Natural killer cell (primary cell): ENCODE data around the gene ZMYM1. TPM values are rescaled to one million over a fixed set of nuclear protein-coding genes. Genes with fewer than 3 reads are reported as not detected.
"Not testable (repeated sequence)": the region's sequence is repeated elsewhere in the genome, so short reads cannot be mapped to it uniquely, and the experiment has no call there.

Experiments
- ATAC-seq, 3 donors: fragments of 150-1000 bp in 2 of 3; fragments of 200-7000 bp in 1 of 3; cut with Tn5 transposase; 1 replicate in 1 of 3; 2 replicates in 2 of 3; pipeline ENCODE4 v1.10.0; 2021; ENCODE audit warnings: mild to moderate bottlenecking in 2 of 3, moderate library complexity in 2 of 3
- DNase-seq, 2 donors: peaks; one replicate each; pipeline versions ENCODE4 v3.0.0 to v3.0.0-alpha.2; 2013 to 2021; ENCODE audit warnings: mixed read lengths in 1 of 2
- H3K27ac ChIP-seq: one replicate; pipeline ENCODE4 v1.5.1; 2013; ENCODE audit warnings: mild to moderate bottlenecking, low read length
- H3K27me3 ChIP-seq: one replicate; pipeline ENCODE4 v1.6.1; 2013; ENCODE audit warnings: low read length; ENCODE audit not compliant: control insufficient read depth, insufficient read depth
- H3K36me3 ChIP-seq: one replicate; pipeline ENCODE4 v1.6.1; 2013; ENCODE audit warnings: low read length; ENCODE audit not compliant: control insufficient read depth, insufficient read depth
- H3K4me1 ChIP-seq: one replicate; pipeline ENCODE4 v1.6.1; 2013; ENCODE audit warnings: low read length; ENCODE audit not compliant: control insufficient read depth, insufficient read depth
- H3K4me3 ChIP-seq: one replicate; pipeline ENCODE4 v1.5.1; 2013; ENCODE audit warnings: low read length
- H3K9me3 ChIP-seq: one replicate; pipeline ENCODE4 v1.6.1; 2013; ENCODE audit warnings: low read length; ENCODE audit not compliant: control insufficient read depth, insufficient read depth
- H3K27ac Mint-ChIP-seq, 2 donors: one replicate each; pipeline ENCODE4 v1.8.0; 2022; ENCODE audit warnings: mild to moderate bottlenecking in 2 of 2, mixed read lengths in 2 of 2, moderate library complexity in 1 of 2
- H3K27me3 Mint-ChIP-seq, 2 donors: one replicate each; pipeline ENCODE4 v1.8.0; 2022; ENCODE audit warnings: low read depth in 2 of 2, mixed read lengths in 2 of 2
- H3K36me3 Mint-ChIP-seq: one replicate; pipeline ENCODE4 v1.8.0; 2022; ENCODE audit warnings: mixed read lengths
- H3K4me1 Mint-ChIP-seq, 2 donors: one replicate each; pipeline ENCODE4 v1.8.0; 2022; ENCODE audit warnings: mixed read lengths in 2 of 2
- H3K4me3 Mint-ChIP-seq: one replicate; pipeline ENCODE4 v1.8.0; 2022; ENCODE audit warnings: mild to moderate bottlenecking, moderate library complexity, mixed read lengths
- H3K9me3 Mint-ChIP-seq, 2 donors: one replicate each; pipeline ENCODE4 v1.8.0; 2022; ENCODE audit warnings: mixed read lengths in 2 of 2
- WGBS: methylation state at CpG from one replicate; pipeline ENCODE4 v1.1.7; 2013; ENCODE audit warnings: missing lambda C conversion rate; ENCODE audit not compliant: insufficient coverage; 5-methylcytosine and 5-hydroxymethylcytosine counted together
- intact Hi-C: fragments of 100-400 bp; cut with micrococcal nuclease; formaldehyde crosslinking; loops from one replicate; pipeline ENCODE4 v1.14.2; 2022
- total RNA-seq, 4 donors: library from RNA; stranded (reverse); fragments of 120-200 nt in 1 of 4; gene quantifications; one replicate each; pipeline versions ENCODE4 v1.2.3 to v1.2.4, GENCODE V29; 2013 to 2022
- TF ChIP-seq, protein P1 (sequence below): fragments of 200-600 bp; IDR thresholded peaks from one replicate; pipeline ENCODE4 v1.8.0; 2022; ENCODE audit warnings: antibody characterized with exemption

The ZMYM1 gene
- total RNA-seq, 3 donors from 2014 or later (not counting 1 experiment from before 2014, with no cell fraction given) = 15.0 to 19.1 (median 19.1) TPM

DNA sequence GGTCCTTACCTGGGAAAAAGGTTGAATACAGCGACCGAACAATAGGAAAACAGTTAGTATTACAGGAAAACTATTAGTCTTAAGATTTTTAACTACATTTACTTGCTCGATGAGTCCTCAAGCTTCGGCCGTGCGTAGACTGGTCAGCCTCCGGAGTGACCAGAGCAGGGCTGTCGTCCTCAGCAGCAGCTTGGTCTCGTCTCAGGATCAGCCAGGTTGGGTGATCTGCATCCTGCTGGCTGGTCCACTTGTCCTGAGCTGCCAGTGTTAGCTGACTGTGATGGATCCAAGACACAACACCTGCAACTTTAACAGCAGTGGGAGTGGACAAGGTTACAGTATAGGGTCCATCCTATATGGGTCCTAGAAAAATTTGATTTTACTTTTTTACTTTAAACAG, 63.5 kb downstream of the ZMYM1 start:
- intact Hi-C loops, ATAC-seq, H3K9me3 Mint-ChIP-seq, H3K27ac Mint-ChIP-seq, DNase-seq, H3K36me3 Mint-ChIP-seq, H3K4me1 ChIP-seq, H3K27me3 ChIP-seq, H3K4me3 ChIP-seq, H3K27me3 Mint-ChIP-seq, H3K4me3 Mint-ChIP-seq, H3K36me3 ChIP-seq, H3K9me3 ChIP-seq, H3K27ac ChIP-seq: not testable (repeated sequence)
- peaks cover 12% of the 10 kb centered on the region in 2 donors for H3K4me1 Mint-ChIP-seq
- WGBS = 95% methylated on average over 9 of the region's 9 CpGs

DNA sequence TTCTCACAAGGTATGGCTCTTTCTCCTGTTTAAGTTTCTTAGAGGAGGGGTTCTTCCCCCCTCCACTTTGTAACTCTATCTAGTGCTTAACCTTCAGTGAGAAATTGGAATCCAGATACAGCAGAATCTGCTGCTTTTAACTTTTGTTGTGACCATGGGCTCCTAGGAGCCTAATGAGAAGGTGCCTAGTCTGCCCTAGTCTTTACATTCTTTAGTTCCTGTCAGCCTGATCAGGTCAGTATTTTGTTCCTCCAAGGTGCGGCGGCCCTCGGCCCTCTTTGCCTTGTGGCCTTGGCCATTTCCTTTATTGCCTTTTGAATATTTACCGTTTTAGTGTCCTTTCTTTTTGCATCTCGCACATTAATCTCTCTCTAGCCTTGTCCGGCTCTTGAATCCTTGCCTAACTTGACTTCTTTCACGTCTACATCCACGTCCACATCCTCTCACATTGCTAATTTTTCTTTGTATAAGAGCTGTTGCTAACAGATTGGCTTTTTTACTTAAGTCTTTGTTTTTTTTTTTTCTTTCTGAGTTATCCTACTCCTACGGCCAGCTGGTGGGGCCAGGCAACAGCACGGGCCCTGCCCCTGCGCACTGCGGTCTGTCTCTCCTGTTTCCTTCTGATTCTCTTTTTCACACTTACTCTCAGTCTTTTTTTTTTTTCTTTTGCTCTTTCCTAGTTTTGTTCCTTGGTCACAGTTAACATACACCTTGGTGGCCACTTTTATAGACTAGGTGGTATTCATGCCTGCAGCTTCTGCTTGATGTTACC, 64.7 kb downstream of the ZMYM1 start:
- no peak overlapping the region for H3K27ac Mint-ChIP-seq
- ATAC-seq = no peak
- H3K4me3 Mint-ChIP-seq = no peak overlapping the region
- no peaks in the 10 kb centered on the region for H3K36me3 ChIP-seq
- H3K27me3 ChIP-seq = no peaks in the 10 kb centered on the region
- no peaks in the 10 kb centered on the region for H3K9me3 ChIP-seq
- peaks cover 12% of the 10 kb centered on the region in 2 donors for H3K4me1 Mint-ChIP-seq
- no peaks in the 10 kb centered on the region for H3K36me3 Mint-ChIP-seq
- H3K27me3 Mint-ChIP-seq = no peaks in the 10 kb centered on the region
- H3K4me1 ChIP-seq = peaks cover 5% of the 10 kb centered on the region
- no peaks in the 10 kb centered on the region for H3K9me3 Mint-ChIP-seq
- 95% methylated on average over 12 of the region's 12 CpGs for WGBS
- TF ChIP-seq, protein P1, sequence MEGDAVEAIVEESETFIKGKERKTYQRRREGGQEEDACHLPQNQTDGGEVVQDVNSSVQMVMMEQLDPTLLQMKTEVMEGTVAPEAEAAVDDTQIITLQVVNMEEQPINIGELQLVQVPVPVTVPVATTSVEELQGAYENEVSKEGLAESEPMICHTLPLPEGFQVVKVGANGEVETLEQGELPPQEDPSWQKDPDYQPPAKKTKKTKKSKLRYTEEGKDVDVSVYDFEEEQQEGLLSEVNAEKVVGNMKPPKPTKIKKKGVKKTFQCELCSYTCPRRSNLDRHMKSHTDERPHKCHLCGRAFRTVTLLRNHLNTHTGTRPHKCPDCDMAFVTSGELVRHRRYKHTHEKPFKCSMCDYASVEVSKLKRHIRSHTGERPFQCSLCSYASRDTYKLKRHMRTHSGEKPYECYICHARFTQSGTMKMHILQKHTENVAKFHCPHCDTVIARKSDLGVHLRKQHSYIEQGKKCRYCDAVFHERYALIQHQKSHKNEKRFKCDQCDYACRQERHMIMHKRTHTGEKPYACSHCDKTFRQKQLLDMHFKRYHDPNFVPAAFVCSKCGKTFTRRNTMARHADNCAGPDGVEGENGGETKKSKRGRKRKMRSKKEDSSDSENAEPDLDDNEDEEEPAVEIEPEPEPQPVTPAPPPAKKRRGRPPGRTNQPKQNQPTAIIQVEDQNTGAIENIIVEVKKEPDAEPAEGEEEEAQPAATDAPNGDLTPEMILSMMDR = no peak
- no peak overlapping the region for H3K27ac ChIP-seq
- DNase-seq = no peak
- no peak overlapping the region for H3K4me3 ChIP-seq
- intact Hi-C loops = no loop called here

DNA sequence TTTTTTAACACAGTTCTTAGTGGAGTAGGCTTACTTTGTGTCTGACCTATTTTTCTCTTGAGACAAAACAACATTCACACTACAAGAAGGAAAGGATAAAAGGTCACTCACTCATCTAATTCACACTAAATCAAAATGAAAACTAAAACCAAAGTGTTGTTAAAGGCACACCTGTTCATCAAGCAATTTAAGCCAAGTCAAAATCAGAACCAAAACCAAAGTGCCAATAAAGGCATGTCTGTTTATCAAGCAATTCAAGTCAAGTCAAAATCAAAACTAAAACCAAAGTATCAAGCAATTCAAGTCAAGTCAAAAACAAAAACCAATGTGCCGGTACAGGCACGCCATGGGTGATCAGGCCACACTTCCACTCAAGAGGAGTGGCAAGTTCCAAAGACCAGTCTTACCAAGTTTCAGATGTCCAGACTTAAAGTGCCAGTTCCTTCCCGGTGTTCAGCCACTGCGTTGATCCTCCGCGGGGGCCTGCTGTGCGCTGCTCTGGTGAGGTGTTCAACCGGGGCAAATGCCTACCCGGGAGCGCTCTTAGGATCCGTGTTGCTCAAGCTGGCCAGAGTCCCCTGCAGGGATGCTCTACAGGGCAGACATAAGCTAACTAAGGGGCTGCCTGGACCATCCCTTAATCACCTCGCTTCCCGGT, 66.8 kb downstream of the ZMYM1 start:
- not testable (repeated sequence) for H3K27ac ChIP-seq
- peak overlapping the region; percentile 57 to 70 for H3K27ac Mint-ChIP-seq

DNA sequence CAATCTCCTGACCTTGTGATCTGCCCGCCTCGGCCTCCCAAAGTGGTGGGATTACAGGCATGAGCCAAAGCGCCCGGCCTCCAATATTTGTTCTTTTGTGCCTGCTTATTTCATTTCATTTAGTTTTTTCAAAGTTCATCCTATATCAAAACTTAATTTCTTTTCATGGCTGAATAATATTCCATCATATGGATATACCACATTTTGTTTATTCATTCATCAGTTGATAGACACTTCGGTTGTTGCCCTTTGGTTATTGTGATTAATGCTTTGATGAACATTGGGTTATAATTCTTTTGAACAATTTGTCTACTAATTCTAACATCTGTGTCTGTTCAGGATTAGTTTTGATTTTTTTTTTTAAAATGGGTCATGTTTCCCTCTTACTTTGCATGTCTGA, 72.0 kb downstream of the ZMYM1 start:
- Histone ChIP-seq H3K27ac (no peak overlapping the region), H3K27me3 (no peaks in the 10 kb centered on the region), H3K4me3 (no peak overlapping the region), H3K4me1 (peaks cover 3% of the 10 kb centered on the region), H3K9me3 (no peaks in the 10 kb centered on the region), H3K36me3 (no peaks in the 10 kb centered on the region)
- 93% methylated on average over 4 of the region's 5 CpGs for WGBS
- Mint-ChIP-seq H3K4me1 (peaks cover 4 to 5% of the 10 kb centered on the region in 2 donors), H3K27me3 (no peaks in the 10 kb centered on the region), H3K36me3 (no peaks in the 10 kb centered on the region), H3K27ac (no peak overlapping the region), H3K4me3 (no peak overlapping the region), H3K9me3 (no peaks in the 10 kb centered on the region)
- intact Hi-C loops = no loop called here
- DNase-seq = no peak
- ATAC-seq = no peak
- TF ChIP-seq, protein P1 = no peak

More for the DNA sequence above, 66.8 kb downstream of the ZMYM1 start:
- 84% methylated on average over 11 of the region's 13 CpGs for WGBS
- H3K4me3 ChIP-seq, H3K27me3 ChIP-seq, H3K36me3 Mint-ChIP-seq, DNase-seq, H3K27me3 Mint-ChIP-seq, H3K36me3 ChIP-seq, H3K9me3 Mint-ChIP-seq, H3K4me1 ChIP-seq, H3K9me3 ChIP-seq, intact Hi-C loops: not testable (repeated sequence)
- peak in 2 of 3 donors; percentile 20 to 44 for ATAC-seq
- peaks cover 12% of the 10 kb centered on the region in 2 donors for H3K4me1 Mint-ChIP-seq
- peak overlapping the region; percentile 1 for H3K4me3 Mint-ChIP-seq
